PFSK-1 (cell line): ENCODE results near the gene RIPOR2.

Source experiments
- POLR2AphosphoS5 ChIP-seq: IDR thresholded peaks from 2 replicates; pipeline ENCODE4 v1.6.1; 2012; ENCODE audit warnings: low read depth, mild to moderate bottlenecking, control low read depth, low read length, moderate library complexity
- REST ChIP-seq, 2 experiments: IDR thresholded peaks; 2 replicates each; pipeline versions ENCODE4 v1.6.1 to v1.8.0; 2011 to 2012; ENCODE audit warnings: low read depth in 2 of 2, low read length in 2 of 2, control low read depth in 1 of 2, inconsistent platforms in 1 of 2, mild to moderate bottlenecking in 1 of 2, moderate library complexity in 1 of 2; ENCODE audit not compliant: insufficient read depth in 1 of 2

- TF ChIP-seq REST (IDR thresholded peaks at IDR 0.05; ENCODE audit: insufficient read depth in 1 of 2, low read depth in 2 of 2, low read length in 2 of 2), result no peak
- no peak for TF ChIP-seq POLR2AphosphoS5
Observed at GRCh38 chr6:24825130-24825630, 110.6 kb downstream of the RIPOR2 start.
